ENCODE measurements around the gene STARD3. TPM values are rescaled to one million over a fixed set of nuclear protein-coding genes. Genes with fewer than 3 reads are reported as not detected.

The STARD3 gene
- total RNA-seq, 1 experiment from 2014 or later = 47.7 TPM

- H2AFZ ChIP-seq = no peak overlapping the region
- H3K9me2 ChIP-seq (ENCODE audit: insufficient read depth) = no peaks in the 10 kb centered on the region
- no peak for TF ChIP-seq CTCF (conservative IDR thresholded peaks at IDR 0.05)
- H3K36me3 ChIP-seq (ENCODE audit: low read depth) = no peaks in the 10 kb centered on the region
- H4K20me1 ChIP-seq (ENCODE audit: insufficient read depth) = peaks cover 7% of the 10 kb centered on the region; the same call in 1 of the 2 replicates
- POLR2A ChIA-PET (ENCODE audit: unreplicated experiment) = interaction anchor here (1.2 kb wide), 1 partner anchor 31 kb away, joined by 9 read pairs; no protein-coding TSS in a partner anchor
- H3F3A ChIP-seq (ENCODE audit: insufficient read depth, low read depth) = peaks cover 41% of the 10 kb centered on the region
- BruUV-seq (replicated peaks) = no TSS peak
- CTCF ChIA-PET = interaction anchor here (0.6 kb wide), 2 partner anchors 28 to 155 kb away, joined by 4 to 11 read pairs; no protein-coding TSS in a partner anchor
- peak overlapping the region; percentile 68 for H3K27ac ChIP-seq
- peak overlapping the region; percentile 34; the same call in 1 of the 2 replicates for H3K4me3 ChIP-seq
- DNase-seq = no peak
- H3K27me3 ChIP-seq (ENCODE audit: insufficient read depth, low read depth) = no peaks in the 10 kb centered on the region
- peak overlapping the region; percentile 73 for H3K4me2 ChIP-seq
- intact Hi-C loops (cut with micrococcal nuclease; ENCODE audit: unreplicated experiment) = loop anchor here (5.0 kb wide), 1 partner anchor 46 kb away; no protein-coding TSS in a partner anchor
- H3K9me3 ChIP-seq (ENCODE audit: insufficient read depth, low read depth) = no peaks in the 10 kb centered on the region
- H3K79me2 ChIP-seq (ENCODE audit: low read depth) = peaks cover 57% of the 10 kb centered on the region
- H3K4me1 ChIP-seq (replicated peaks; ENCODE audit: insufficient read depth) = peaks cover 66% of the 10 kb centered on the region
Observed at GRCh38 chr17:39706383-39706782, 69.4 kb downstream of the STARD3 start.

GRCh38 chr17:39706921-39707337 lies 70.0 kb downstream of the STARD3 start:
- ChIA-PET POLR2A (ENCODE audit: unreplicated experiment) (no interaction called here), CTCF (no interaction called here)
- Histone ChIP-seq H4K20me1 (ENCODE audit: insufficient read depth) (peaks cover 4% of the 10 kb centered on the region; the same call in 1 of the 2 replicates), H3K9me2 (ENCODE audit: insufficient read depth) (no peaks in the 10 kb centered on the region), H2AFZ (no peak overlapping the region), H3K27me3 (ENCODE audit: insufficient read depth, low read depth) (no peaks in the 10 kb centered on the region), H3K27ac (peak overlapping the region; percentile 68), H3K4me1 (replicated peaks; ENCODE audit: insufficient read depth) (peaks cover 60% of the 10 kb centered on the region), H3K79me2 (ENCODE audit: low read depth) (peaks cover 51% of the 10 kb centered on the region), H3F3A (ENCODE audit: insufficient read depth, low read depth) (peaks cover 37% of the 10 kb centered on the region), H3K4me2 (peak overlapping the region; percentile 73), H3K9me3 (ENCODE audit: insufficient read depth, low read depth) (no peaks in the 10 kb centered on the region), H3K4me3 (no peak overlapping the region), H3K36me3 (ENCODE audit: low read depth) (no peaks in the 10 kb centered on the region)
- TF ChIP-seq EZH2 (IDR thresholded peaks at IDR 0.05; ENCODE audit: low read depth) = no peak
- TF ChIP-seq CTCF (conservative IDR thresholded peaks at IDR 0.05) = no peak
- peak; percentile 26 to 40 for DNase-seq
- no TSS peak for BruUV-seq (replicated peaks)
- intact Hi-C loops (cut with micrococcal nuclease; ENCODE audit: unreplicated experiment) = loop anchor here (5.0 kb wide), 1 partner anchor 45 kb away; no protein-coding TSS in a partner anchor

GRCh38 chr17:39709319-39709997 lies 72.5 kb downstream of the STARD3 start:
- H3K9me3 ChIP-seq (ENCODE audit: insufficient read depth, low read depth) = no peaks in the 10 kb centered on the region
- H3K9me2 ChIP-seq (ENCODE audit: insufficient read depth) = no peaks in the 10 kb centered on the region
- H3K79me2 ChIP-seq (ENCODE audit: low read depth) = peaks cover 28% of the 10 kb centered on the region
- peaks cover 13% of the 10 kb centered on the region; the same call in 1 of the 2 replicates for H3F3A ChIP-seq (ENCODE audit: insufficient read depth, low read depth)
- H3K4me2 ChIP-seq = no peak overlapping the region
- ChIA-PET POLR2A (ENCODE audit: unreplicated experiment) (no interaction called here), CTCF (no interaction called here)
- intact Hi-C loops (cut with micrococcal nuclease; ENCODE audit: unreplicated experiment) = loop anchor here (5.0 kb wide), 1 partner anchor 43 kb away; no protein-coding TSS in a partner anchor
- H2AFZ ChIP-seq = no peak overlapping the region
- H3K36me3 ChIP-seq (ENCODE audit: low read depth) = no peaks in the 10 kb centered on the region
- H3K27ac ChIP-seq = no peak overlapping the region
- DNase-seq = no peak
- H4K20me1 ChIP-seq (ENCODE audit: insufficient read depth) = peaks cover 4% of the 10 kb centered on the region; the same call in 1 of the 2 replicates
- H3K4me1 ChIP-seq (replicated peaks; ENCODE audit: insufficient read depth) = peaks cover 35% of the 10 kb centered on the region
- no peak for TF ChIP-seq CTCF (conservative IDR thresholded peaks at IDR 0.05)
- TF ChIP-seq EZH2 (IDR thresholded peaks at IDR 0.05; ENCODE audit: low read depth) = no peak
- H3K27me3 ChIP-seq (ENCODE audit: insufficient read depth, low read depth) = no peaks in the 10 kb centered on the region
- no TSS peak for BruUV-seq (replicated peaks)
- H3K4me3 ChIP-seq = no peak overlapping the region

All from PC-9 (cell line).